Measurements from ENCODE around the gene DGCR6L. TPM values are rescaled to one million over a fixed set of nuclear protein-coding genes. Genes with fewer than 3 reads are reported as not detected.
"Not testable (repeated sequence)": the region's sequence is repeated elsewhere in the genome, so short reads cannot be mapped to it uniquely, and the experiment has no call there.

DGCR6L gene
- total RNA-seq, 2 experiments from 2014 or later, result 45.0 to 46.6 TPM

- not testable (repeated sequence) for H3K36me3 Mint-ChIP-seq; DNase-seq; H3K4me1 Mint-ChIP-seq; ATAC-seq; H3K27me3 Mint-ChIP-seq; H3K9me3 Mint-ChIP-seq (ENCODE audit: low read depth); H3K4me3 Mint-ChIP-seq; H3K27ac Mint-ChIP-seq
- CTCF ChIA-PET, result interaction anchor here (1.2 to 2.0 kb wide), 2 partner anchors 130 to 340 kb away, joined by 3 to 19 read pairs; no protein-coding TSS in a partner anchor
Measured at GRCh38 chr22:20286784-20287423, 33.0 kb downstream of the DGCR6L start.

GRCh38 chr22:20286312-20286660, 33.6 kb downstream of the DGCR6L start:
- H3K4me3 Mint-ChIP-seq; DNase-seq; H3K4me1 Mint-ChIP-seq; H3K36me3 Mint-ChIP-seq; ATAC-seq; H3K9me3 Mint-ChIP-seq (ENCODE audit: low read depth); H3K27me3 Mint-ChIP-seq; H3K27ac Mint-ChIP-seq: not testable (repeated sequence)
- CTCF ChIA-PET, result interaction anchor here (0.8 to 2.0 kb wide), 4 partner anchors 9 to 339 kb away, joined by 3 to 19 read pairs (median 3); partner anchors contain the start of gene DGCR6L

- not testable (repeated sequence) for H3K27ac Mint-ChIP-seq
Measured at GRCh38 chr22:20285473-20286311, 34.2 kb downstream of the DGCR6L start.

GRCh38 chr22:20284471-20285086, 35.3 kb downstream of the DGCR6L start:
- CTCF ChIA-PET, result interaction anchor here (0.8 to 2.0 kb wide), 4 partner anchors 78 to 127 kb away, joined by 3 to 19 read pairs (median 8); no protein-coding TSS in a partner anchor
- Mint-ChIP-seq H3K9me3 (ENCODE audit: low read depth) (no peaks in the 10 kb centered on the region), H3K4me1 (peaks cover 1% of the 10 kb centered on the region), H3K27ac (no peak overlapping the region), H3K36me3 (no peaks in the 10 kb centered on the region), H3K4me3 (no peak overlapping the region), H3K27me3 (no peaks in the 10 kb centered on the region)
- DNase-seq (no peak), ATAC-seq (no peak)

More at GRCh38 chr22:20285473-20286311, 34.2 kb downstream of the DGCR6L start:
- not testable (repeated sequence) for H3K27me3 Mint-ChIP-seq; H3K4me1 Mint-ChIP-seq; H3K9me3 Mint-ChIP-seq (ENCODE audit: low read depth); H3K36me3 Mint-ChIP-seq; H3K4me3 Mint-ChIP-seq
- CTCF ChIA-PET, result interaction anchor here (0.6 to 2.0 kb wide), 8 partner anchors 10 to 339 kb away, joined by 3 to 19 read pairs (median 3); partner anchors contain the start of gene DGCR6L
- ATAC-seq (peak; percentile 89), DNase-seq (peak; percentile 85)

GRCh38 chr22:20283674-20284066, 36.2 kb downstream of the DGCR6L start:
- Mint-ChIP-seq H3K27ac (no peak overlapping the region), H3K27me3 (no peaks in the 10 kb centered on the region), H3K4me1 (peaks cover 2% of the 10 kb centered on the region), H3K4me3 (no peak overlapping the region), H3K9me3 (ENCODE audit: low read depth) (no peaks in the 10 kb centered on the region), H3K36me3 (no peaks in the 10 kb centered on the region)
- CTCF ChIA-PET, result interaction anchor here (0.7 to 1.6 kb wide), 4 partner anchors 8 to 128 kb away, joined by 3 to 14 read pairs (median 4); no protein-coding TSS in a partner anchor
- ATAC-seq (no peak), DNase-seq (no peak)

GRCh38 chr22:20282901-20283673, 36.8 kb downstream of the DGCR6L start:
- Mint-ChIP-seq H3K4me1 (peaks cover 2% of the 10 kb centered on the region), H3K4me3 (no peak overlapping the region), H3K27ac (no peak overlapping the region), H3K9me3 (ENCODE audit: low read depth) (no peaks in the 10 kb centered on the region), H3K27me3 (no peaks in the 10 kb centered on the region), H3K36me3 (no peaks in the 10 kb centered on the region)
- no peak for ATAC-seq
- no peak for DNase-seq
- CTCF ChIA-PET, result interaction anchor here (0.7 to 1.6 kb wide), 4 partner anchors 8 to 128 kb away, joined by 3 to 14 read pairs (median 4); no protein-coding TSS in a partner anchor

GRCh38 chr22:20281891-20282290, 38.0 kb downstream of the DGCR6L start:
- CTCF ChIA-PET, result no interaction called here
- peaks cover 2% of the 10 kb centered on the region for H3K4me1 Mint-ChIP-seq
- no peaks in the 10 kb centered on the region for H3K9me3 Mint-ChIP-seq (ENCODE audit: low read depth)
- ATAC-seq (no peak), DNase-seq (no peak)
- no peak overlapping the region for H3K4me3 Mint-ChIP-seq
- H3K36me3 Mint-ChIP-seq, result no peaks in the 10 kb centered on the region
- H3K27ac Mint-ChIP-seq, result no peak overlapping the region
- no peaks in the 10 kb centered on the region for H3K27me3 Mint-ChIP-seq

- ATAC-seq; DNase-seq; CTCF ChIA-PET; H3K9me3 Mint-ChIP-seq (ENCODE audit: low read depth); H3K4me1 Mint-ChIP-seq; H3K27me3 Mint-ChIP-seq; H3K36me3 Mint-ChIP-seq; H3K27ac Mint-ChIP-seq; H3K4me3 Mint-ChIP-seq: not testable (repeated sequence)
Measured at GRCh38 chr22:20281473-20281872, 38.4 kb downstream of the DGCR6L start.

GRCh38 chr22:20280866-20281265, 39.0 kb downstream of the DGCR6L start:
- DNase-seq (no peak), ATAC-seq (no peak)
- H3K27me3 Mint-ChIP-seq, result no peaks in the 10 kb centered on the region
- no peaks in the 10 kb centered on the region for H3K36me3 Mint-ChIP-seq
- H3K4me1 Mint-ChIP-seq, result peaks cover 2% of the 10 kb centered on the region
- H3K9me3 Mint-ChIP-seq (ENCODE audit: low read depth), result no peaks in the 10 kb centered on the region
- CTCF ChIA-PET, result no interaction called here
- no peak overlapping the region for H3K27ac Mint-ChIP-seq
- H3K4me3 Mint-ChIP-seq, result no peak overlapping the region

- not testable (repeated sequence) for H3K4me1 Mint-ChIP-seq
Measured at GRCh38 chr22:20280163-20280562, 39.7 kb downstream of the DGCR6L start.

GRCh38 chr22:20279662-20280134, 40.2 kb downstream of the DGCR6L start:
- DNase-seq (no peak), ATAC-seq (no peak)
- Mint-ChIP-seq H3K27ac (no peak overlapping the region), H3K4me1 (peaks cover 2% of the 10 kb centered on the region), H3K9me3 (ENCODE audit: low read depth) (no peaks in the 10 kb centered on the region), H3K27me3 (no peaks in the 10 kb centered on the region), H3K4me3 (no peak overlapping the region), H3K36me3 (no peaks in the 10 kb centered on the region)
- CTCF ChIA-PET, result no interaction called here

More at GRCh38 chr22:20280163-20280562, 39.7 kb downstream of the DGCR6L start:
- H3K9me3 Mint-ChIP-seq (ENCODE audit: low read depth); H3K27me3 Mint-ChIP-seq; H3K4me3 Mint-ChIP-seq; H3K27ac Mint-ChIP-seq; ATAC-seq; DNase-seq; H3K36me3 Mint-ChIP-seq; CTCF ChIA-PET: not testable (repeated sequence)

- ATAC-seq; H3K36me3 Mint-ChIP-seq; H3K9me3 Mint-ChIP-seq (ENCODE audit: low read depth); DNase-seq; H3K27ac Mint-ChIP-seq; H3K4me3 Mint-ChIP-seq; H3K4me1 Mint-ChIP-seq; CTCF ChIA-PET; H3K27me3 Mint-ChIP-seq: not testable (repeated sequence)
Measured at GRCh38 chr22:20278726-20279490, 41.0 kb downstream of the DGCR6L start.

All from activated CD8-positive, alpha-beta memory T cell treated with anti-CD3 and anti-CD28 coated beads, Interleukin-2, amount 10 ng/mL, durations not matched to agents 7 days and 5 days (primary cell).